ENCODE measurements around the gene GSTA5.
"Not testable (repeated sequence)": the region's sequence is repeated elsewhere in the genome, so short reads cannot be mapped to it uniquely, and the experiment has no call there.

The GSTA5 gene

GRCh38 chr6:52877168-52877567 lies 36.6 kb upstream of the GSTA5 start:
- DNase-seq (ENCODE audit: low spot score), result no peak

DNA sequence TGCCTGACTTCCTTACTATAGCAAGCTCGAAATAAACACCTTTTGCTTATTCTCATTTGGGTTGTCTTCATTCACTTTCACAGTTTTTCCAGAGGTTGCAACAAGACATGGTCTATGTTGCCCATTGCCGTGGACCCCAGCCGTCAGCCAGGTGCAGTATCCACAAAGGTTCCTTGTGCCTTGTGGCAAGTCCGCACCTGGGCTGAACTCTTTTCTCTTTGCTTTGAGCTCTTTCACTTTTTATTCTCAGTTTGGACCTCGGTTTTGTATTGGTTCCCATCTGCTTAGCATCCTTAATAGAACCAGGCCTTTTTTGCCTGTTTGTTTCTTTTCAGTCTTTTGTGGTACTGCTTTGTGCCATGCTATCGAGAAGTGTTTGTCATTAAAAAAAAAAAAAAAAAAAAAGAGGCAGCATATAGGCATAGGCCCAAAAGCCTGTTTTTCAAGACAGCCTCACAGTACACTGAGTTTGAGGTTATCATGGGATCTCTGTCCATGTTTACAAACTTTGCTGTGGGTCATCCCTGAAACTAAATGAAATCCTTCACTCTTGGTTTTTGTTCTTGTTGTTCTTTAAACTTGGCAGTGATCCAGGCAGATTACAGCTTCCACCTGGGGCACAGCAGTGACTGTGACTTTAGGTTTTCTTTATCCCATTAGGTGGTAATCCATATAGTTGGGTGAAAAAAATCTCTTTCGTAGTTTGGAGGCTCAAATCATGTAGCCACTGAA lies 35.6 kb upstream of the GSTA5 start:
- in situ Hi-C loops (cut with MboI; ENCODE audit: low sequenced_read_pairs, unreplicated experiment), result no loop called here
- TF ChIP-seq, protein P1, sequence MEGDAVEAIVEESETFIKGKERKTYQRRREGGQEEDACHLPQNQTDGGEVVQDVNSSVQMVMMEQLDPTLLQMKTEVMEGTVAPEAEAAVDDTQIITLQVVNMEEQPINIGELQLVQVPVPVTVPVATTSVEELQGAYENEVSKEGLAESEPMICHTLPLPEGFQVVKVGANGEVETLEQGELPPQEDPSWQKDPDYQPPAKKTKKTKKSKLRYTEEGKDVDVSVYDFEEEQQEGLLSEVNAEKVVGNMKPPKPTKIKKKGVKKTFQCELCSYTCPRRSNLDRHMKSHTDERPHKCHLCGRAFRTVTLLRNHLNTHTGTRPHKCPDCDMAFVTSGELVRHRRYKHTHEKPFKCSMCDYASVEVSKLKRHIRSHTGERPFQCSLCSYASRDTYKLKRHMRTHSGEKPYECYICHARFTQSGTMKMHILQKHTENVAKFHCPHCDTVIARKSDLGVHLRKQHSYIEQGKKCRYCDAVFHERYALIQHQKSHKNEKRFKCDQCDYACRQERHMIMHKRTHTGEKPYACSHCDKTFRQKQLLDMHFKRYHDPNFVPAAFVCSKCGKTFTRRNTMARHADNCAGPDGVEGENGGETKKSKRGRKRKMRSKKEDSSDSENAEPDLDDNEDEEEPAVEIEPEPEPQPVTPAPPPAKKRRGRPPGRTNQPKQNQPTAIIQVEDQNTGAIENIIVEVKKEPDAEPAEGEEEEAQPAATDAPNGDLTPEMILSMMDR (IDR thresholded peaks at IDR 0.05; ENCODE audit: borderline replicate concordance, control extremely low read depth, extremely low read depth, insufficient read depth, missing control alignments), result no peak
- no peak for DNase-seq (ENCODE audit: low spot score)

More at GRCh38 chr6:52877168-52877567, 36.6 kb upstream of the GSTA5 start:
- in situ Hi-C loops (cut with MboI; ENCODE audit: low sequenced_read_pairs, unreplicated experiment), result no loop called here
- TF ChIP-seq, protein P1 (IDR thresholded peaks at IDR 0.05; ENCODE audit: borderline replicate concordance, control extremely low read depth, extremely low read depth, insufficient read depth, missing control alignments), result no peak

GRCh38 chr6:52872031-52872430 lies 31.4 kb upstream of the GSTA5 start:
- in situ Hi-C loops (cut with MboI; ENCODE audit: low sequenced_read_pairs, unreplicated experiment), result no loop called here
- TF ChIP-seq, protein P1 (IDR thresholded peaks at IDR 0.05; ENCODE audit: borderline replicate concordance, control extremely low read depth, extremely low read depth, insufficient read depth, missing control alignments), result no peak
- DNase-seq (ENCODE audit: low spot score), result no peak

- DNase-seq (ENCODE audit: low spot score), result no peak
- TF ChIP-seq, protein P1 (IDR thresholded peaks at IDR 0.05; ENCODE audit: borderline replicate concordance, control extremely low read depth, extremely low read depth, insufficient read depth, missing control alignments), result no peak
- in situ Hi-C loops (cut with MboI; ENCODE audit: low sequenced_read_pairs, unreplicated experiment), result no loop called here
These were observed 31.0 kb upstream of the GSTA5 start for GRCh38 chr6:52871621-52872020.

GRCh38 chr6:52870335-52871091 lies 29.9 kb upstream of the GSTA5 start:
- DNase-seq (ENCODE audit: low spot score); in situ Hi-C loops (cut with MboI; ENCODE audit: low sequenced_read_pairs, unreplicated experiment): not testable (repeated sequence)

DNA sequence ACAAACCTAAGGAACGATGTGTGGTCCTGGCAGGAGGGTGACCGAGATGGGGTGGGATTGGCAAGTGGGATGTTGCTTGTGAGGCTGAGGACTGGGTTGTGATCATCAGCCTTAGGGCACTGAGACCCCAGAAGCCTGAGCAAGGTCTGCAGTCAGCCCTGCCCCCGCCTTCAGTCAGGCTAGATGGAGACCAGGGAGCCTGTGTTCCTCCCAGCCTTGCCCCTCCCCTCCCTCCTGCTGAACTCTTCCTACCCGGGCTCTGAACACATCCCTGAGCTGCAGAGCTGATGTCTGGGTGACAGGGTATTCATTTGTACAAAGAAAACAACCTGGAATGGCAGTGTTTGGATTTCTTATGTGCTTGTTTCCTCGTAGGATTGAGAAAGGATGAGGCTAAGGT lies 28.3 kb upstream of the GSTA5 start:
- DNase-seq (ENCODE audit: low spot score); in situ Hi-C loops (cut with MboI; ENCODE audit: low sequenced_read_pairs, unreplicated experiment): not testable (repeated sequence)

- no peak for DNase-seq (ENCODE audit: low spot score)
- in situ Hi-C loops (cut with MboI; ENCODE audit: low sequenced_read_pairs, unreplicated experiment), result no loop called here
- TF ChIP-seq, protein P1 (IDR thresholded peaks at IDR 0.05; ENCODE audit: borderline replicate concordance, control extremely low read depth, extremely low read depth, insufficient read depth, missing control alignments), result no peak
These were observed 27.6 kb upstream of the GSTA5 start for GRCh38 chr6:52868240-52868639.

DNA sequence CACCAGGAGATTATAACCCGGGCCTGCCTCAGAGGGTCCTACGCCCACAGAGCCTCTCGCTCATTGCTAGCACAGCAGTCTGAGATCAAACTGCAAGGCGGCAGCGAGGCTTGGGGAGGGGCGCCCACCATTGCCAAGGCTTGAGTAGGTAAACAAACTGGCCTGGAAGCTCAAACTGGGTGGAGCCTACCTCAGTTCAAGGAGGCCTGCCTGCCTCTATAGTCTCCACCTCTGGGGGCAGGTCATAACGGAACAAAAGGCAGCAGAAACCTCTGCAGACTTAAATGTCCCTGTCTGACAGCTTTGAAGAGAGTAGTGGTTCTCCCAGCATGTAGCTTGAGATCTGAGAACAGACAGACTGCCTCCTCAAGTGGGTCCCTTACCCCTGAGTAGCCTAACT lies 20.5 kb upstream of the GSTA5 start:
- DNase-seq (ENCODE audit: low spot score); in situ Hi-C loops (cut with MboI; ENCODE audit: low sequenced_read_pairs, unreplicated experiment): not testable (repeated sequence)

Measured in GM13976 (cell line).